ENCODE data around the gene CDK5. TPM values are rescaled to one million over a fixed set of nuclear protein-coding genes. Genes with fewer than 3 reads are reported as not detected.

The CDK5 gene
- total and polyA plus RNA-seq, 9 of the 15 experiments (the other 6 are each of a cell fraction or from before 2014, with no cell fraction given), result 3.2 to 38.0 (median 27.5) TPM

GRCh38 chr7:151057506-151057988 is at the start of gene CDK5 (continued):
- TF ChIP-seq ETV1 (tag; conservative IDR thresholded peaks at IDR 0.05; ENCODE audit: low read depth) (no peak), LARP7 (IDR thresholded peaks at IDR 0.05) (no peak), STAG1 (CRISPR knock-in tag; IDR thresholded peaks at IDR 0.05; ENCODE audit: borderline replicate concordance) (peak; percentile 25; the same call in 1 of the 2 replicates), ZNF316 (IDR thresholded peaks at IDR 0.05) (no peak), RBFOX2 (IDR thresholded peaks at IDR 0.05; ENCODE audit: low read depth, low read length) (no peak), CLOCK (CRISPR knock-in tag; IDR thresholded peaks at IDR 0.05; ENCODE audit: borderline replicate concordance) (0 out of 2 replicates have a peak, but pooled peaks have one; percentile 21), JUNB (CRISPR knock-in tag; conservative IDR thresholded peaks at IDR 0.05) (0 out of 2 replicates have a peak, but pooled peaks have one; percentile 5), ZNF592 (IDR thresholded peaks at IDR 0.05) (no peak), USF1 (CRISPR knock-in tag; IDR thresholded peaks at IDR 0.05) (0 out of 2 replicates have a peak, but pooled peaks have one; percentile 4), TCFL5 (CRISPR knock-in tag; conservative IDR thresholded peaks at IDR 0.05) (no peak), ZNF444 (CRISPR knock-in tag; IDR thresholded peaks at IDR 0.05) (0 out of 2 replicates have a peak, but pooled peaks have one; percentile 13), ZNF586 (CRISPR knock-in tag; conservative IDR thresholded peaks at IDR 0.05) (no peak), MLLT1 (IDR thresholded peaks at IDR 0.05) (0 out of 4 replicates have a peak, but pooled peaks of 1 of the 2 experiments have one; percentile 16), ZC3H11A (IDR thresholded peaks at IDR 0.05; ENCODE audit: low read depth, low read length) (0 out of 2 replicates have a peak, but pooled peaks have one; percentile 20), ZNF449 (CRISPR knock-in tag; IDR thresholded peaks at IDR 0.05) (peak; percentile 41; the same call in 1 of the 2 replicates), PREB (CRISPR knock-in tag; IDR thresholded peaks at IDR 0.05) (0 out of 2 replicates have a peak, but pooled peaks have one; percentile 4)

Measured in K562 (cell line).